Liver (tissue), 3 donors: ENCODE results near the gene CD300H.

Source experiments
- ATF3 ChIP-seq: IDR thresholded peaks from 2 replicates; pipeline ENCODE4 v1.6.1; 2016; ENCODE audit warnings: antibody characterized with exemption
- CTCF ChIP-seq: fragments of 150-350 bp; IDR thresholded peaks from 2 replicates; pipeline ENCODE4 v1.5.1; 2017; ENCODE audit warnings: improper control_type of control experiment, low read depth, low read length; ENCODE audit not compliant: missing input control
- GABPA ChIP-seq, 2 donors: IDR thresholded peaks in 1 of 2; conservative IDR thresholded peaks in 1 of 2; 2 replicates each; pipeline ENCODE4 v1.6.1; 2016; ENCODE audit warnings: antibody characterized with exemption in 2 of 2, mild to moderate bottlenecking in 1 of 2, moderate library complexity in 1 of 2
- MAX ChIP-seq: IDR thresholded peaks from 2 replicates; pipeline ENCODE4 v1.6.1; 2016; ENCODE audit warnings: antibody characterized with exemption
- RAD21 ChIP-seq, 2 donors: IDR thresholded peaks; 2 replicates each; pipeline ENCODE4 v1.6.1; 2016; ENCODE audit warnings: antibody characterized with exemption in 2 of 2, mild to moderate bottlenecking in 2 of 2
- REST ChIP-seq: IDR thresholded peaks from 2 replicates; pipeline ENCODE4 v1.6.1; 2016; ENCODE audit warnings: antibody characterized with exemption, mild to moderate bottlenecking
- RXRA ChIP-seq, 2 donors: IDR thresholded peaks; 2 replicates each; pipeline ENCODE4 v1.6.1; 2017 to 2018; ENCODE audit warnings: antibody characterized with exemption in 2 of 2, mild to moderate bottlenecking in 1 of 2
- YY1 ChIP-seq: IDR thresholded peaks from 2 replicates; pipeline ENCODE4 v1.6.1; 2016; ENCODE audit warnings: antibody characterized with exemption, mild to moderate bottlenecking
- donor health status: healthy.
- donor health status: healthy.

GRCh38 chr17:74567397-74567796 is at the start of gene CD300H:
- TF ChIP-seq CTCF = no peak
- TF ChIP-seq REST = no peak
- TF ChIP-seq RAD21 (IDR thresholded peaks at IDR 0.05) = no peak
- no peak for TF ChIP-seq MAX
- TF ChIP-seq YY1 = no peak
- TF ChIP-seq RXRA (IDR thresholded peaks at IDR 0.05) = no peak
- no peak for TF ChIP-seq GABPA (IDR thresholded peaks at IDR 0.05 in 1 of 2, conservative IDR thresholded peaks at IDR 0.05 in 1 of 2)
- TF ChIP-seq ATF3 = no peak
